ENCODE measurements around the gene CORO1C. TPM values are rescaled to one million over a fixed set of nuclear protein-coding genes. Genes with fewer than 3 reads are reported as not detected.

Gene CORO1C
- polyA plus RNA-seq, 1 experiment, result 532 TPM

- Histone ChIP-seq H3K4me3 (ENCODE audit: low read depth, low read length) (no peak overlapping the region), H3K27me3 (ENCODE audit: control insufficient read depth, insufficient read depth, low read length) (no peaks in the 10 kb centered on the region), H3K36me3 (ENCODE audit: control insufficient read depth, insufficient read depth, low read length) (peaks cover 21% of the 10 kb centered on the region)
- TF ChIP-seq, protein P1, sequence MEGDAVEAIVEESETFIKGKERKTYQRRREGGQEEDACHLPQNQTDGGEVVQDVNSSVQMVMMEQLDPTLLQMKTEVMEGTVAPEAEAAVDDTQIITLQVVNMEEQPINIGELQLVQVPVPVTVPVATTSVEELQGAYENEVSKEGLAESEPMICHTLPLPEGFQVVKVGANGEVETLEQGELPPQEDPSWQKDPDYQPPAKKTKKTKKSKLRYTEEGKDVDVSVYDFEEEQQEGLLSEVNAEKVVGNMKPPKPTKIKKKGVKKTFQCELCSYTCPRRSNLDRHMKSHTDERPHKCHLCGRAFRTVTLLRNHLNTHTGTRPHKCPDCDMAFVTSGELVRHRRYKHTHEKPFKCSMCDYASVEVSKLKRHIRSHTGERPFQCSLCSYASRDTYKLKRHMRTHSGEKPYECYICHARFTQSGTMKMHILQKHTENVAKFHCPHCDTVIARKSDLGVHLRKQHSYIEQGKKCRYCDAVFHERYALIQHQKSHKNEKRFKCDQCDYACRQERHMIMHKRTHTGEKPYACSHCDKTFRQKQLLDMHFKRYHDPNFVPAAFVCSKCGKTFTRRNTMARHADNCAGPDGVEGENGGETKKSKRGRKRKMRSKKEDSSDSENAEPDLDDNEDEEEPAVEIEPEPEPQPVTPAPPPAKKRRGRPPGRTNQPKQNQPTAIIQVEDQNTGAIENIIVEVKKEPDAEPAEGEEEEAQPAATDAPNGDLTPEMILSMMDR (IDR thresholded peaks at IDR 0.05; ENCODE audit: insufficient read depth, low read depth, low read length), result no peak
- CTCF ChIA-PET, result interaction anchor here (1.0 to 2.4 kb wide), 3 partner anchors 18 to 156 kb away, joined by 3 to 6 read pairs (median 3); no protein-coding TSS in a partner anchor
- POLR2A ChIA-PET, result no interaction called here
- DNase-seq (ENCODE audit: low read depth), result no peak
Observed at GRCh38 chr12:108648371-108648770, 82.9 kb downstream of the CORO1C start.

GRCh38 chr12:108647585-108648287 is 83.6 kb downstream of the CORO1C start:
- Histone ChIP-seq H3K36me3 (ENCODE audit: control insufficient read depth, insufficient read depth, low read length) (peaks cover 21% of the 10 kb centered on the region), H3K4me3 (ENCODE audit: low read depth, low read length) (no peak overlapping the region), H3K27me3 (ENCODE audit: control insufficient read depth, insufficient read depth, low read length) (no peaks in the 10 kb centered on the region)
- ChIA-PET CTCF (interaction anchor here (0.5 to 1.2 kb wide), 6 partner anchors 11 to 157 kb away, joined by 3 to 4 read pairs (median 3); no protein-coding TSS in a partner anchor), POLR2A (no interaction called here)
- TF ChIP-seq, protein P1 (IDR thresholded peaks at IDR 0.05; ENCODE audit: insufficient read depth, low read depth, low read length), result no peak
- DNase-seq (ENCODE audit: low read depth), result no peak

DNA sequence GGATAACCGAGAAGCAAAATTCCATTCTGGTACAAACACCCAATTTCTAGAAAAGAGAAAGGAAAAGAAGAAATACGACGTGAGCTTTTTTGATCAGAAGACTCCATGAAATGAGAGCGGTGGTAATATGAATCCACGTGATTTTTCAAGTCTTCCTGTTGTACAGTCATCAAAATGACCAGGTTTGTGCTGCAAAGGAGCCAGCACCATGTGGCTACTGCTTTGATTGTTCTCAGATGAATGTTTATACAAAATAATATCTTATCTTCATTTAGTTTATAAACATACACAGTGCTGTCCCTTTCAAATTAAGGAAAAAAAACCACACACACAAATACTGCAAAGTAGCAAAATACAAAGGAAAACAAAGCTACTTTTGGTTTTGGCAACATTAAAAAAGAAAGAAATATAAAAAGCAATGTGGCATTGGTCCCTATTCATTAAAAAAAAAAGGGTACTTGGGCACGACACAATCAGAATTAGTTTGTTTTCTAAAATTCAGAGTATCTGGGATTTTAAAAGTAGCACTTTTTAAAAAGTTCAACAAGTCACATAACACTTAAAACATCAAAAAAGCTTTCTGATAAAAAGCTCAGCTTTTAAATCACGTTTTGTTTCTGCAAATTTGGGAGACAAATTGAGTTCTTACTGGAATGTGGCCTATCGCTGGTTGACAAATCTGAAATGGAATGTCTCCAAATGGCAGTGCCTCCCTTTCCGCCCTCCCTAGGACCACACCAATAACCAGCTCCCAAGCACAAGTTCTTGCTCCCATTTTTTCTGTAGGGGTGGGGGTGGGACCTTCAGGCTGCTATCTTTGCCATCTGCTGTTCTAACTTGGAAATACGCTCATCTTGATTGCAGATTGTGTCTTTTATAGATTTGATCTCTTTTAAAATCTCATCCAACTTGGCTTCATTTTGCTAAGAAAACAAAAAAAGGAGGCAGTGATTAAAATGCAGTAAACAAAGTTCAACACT is 84.4 kb downstream of the CORO1C start:
- H3K27me3 ChIP-seq (ENCODE audit: control insufficient read depth, insufficient read depth, low read length), result no peaks in the 10 kb centered on the region
- H3K36me3 ChIP-seq (ENCODE audit: control insufficient read depth, insufficient read depth, low read length), result peaks cover 19% of the 10 kb centered on the region
- CTCF ChIA-PET, result interaction anchor here (0.5 to 1.2 kb wide), 7 partner anchors 10 to 399 kb away, joined by 3 to 4 read pairs (median 3); no protein-coding TSS in a partner anchor
- TF ChIP-seq, protein P1 (IDR thresholded peaks at IDR 0.05; ENCODE audit: insufficient read depth, low read depth, low read length), result 0 out of 2 replicates have a peak, but pooled peaks have one; percentile 17
- DNase-seq (ENCODE audit: low read depth), result no peak
- POLR2A ChIA-PET, result no interaction called here
- H3K4me3 ChIP-seq (ENCODE audit: low read depth, low read length), result no peak overlapping the region

GRCh38 chr12:108645686-108646599 is 85.4 kb downstream of the CORO1C start:
- no peaks in the 10 kb centered on the region for H3K27me3 ChIP-seq (ENCODE audit: control insufficient read depth, insufficient read depth, low read length)
- CTCF ChIA-PET, result no interaction called here
- peaks cover 19% of the 10 kb centered on the region for H3K36me3 ChIP-seq (ENCODE audit: control insufficient read depth, insufficient read depth, low read length)
- no peak for DNase-seq (ENCODE audit: low read depth)
- TF ChIP-seq, protein P1 (IDR thresholded peaks at IDR 0.05; ENCODE audit: insufficient read depth, low read depth, low read length), result no peak
- POLR2A ChIA-PET, result no interaction called here
- H3K4me3 ChIP-seq (ENCODE audit: low read depth, low read length), result no peak overlapping the region

All from BJ (cell line).